Vagina (tissue), 2 donors: ENCODE data around the gene PRKAR1B.

Experiments used
- POLR2A ChIP-seq, 2 donors: fragments of 450-650 bp; IDR thresholded peaks; one replicate each; pipeline ENCODE4 v1.6.1; 2017; ENCODE audit warnings: antibody characterized with exemption in 2 of 2, mild to moderate bottlenecking in 2 of 2, moderate library complexity in 2 of 2
- TF ChIP-seq, protein P1 (sequence below), 3 experiments: fragments of 450-650 bp in 2 of 3; fragments of 200-600 bp in 1 of 3; sonication (generic) in 1 of 3; IDR thresholded peaks; one replicate each; pipeline ENCODE4 v1.5.1; 2017 to 2019; ENCODE audit warnings: antibody characterized with exemption in 3 of 3, mild to moderate bottlenecking in 2 of 3, moderate library complexity in 2 of 3

DNA sequence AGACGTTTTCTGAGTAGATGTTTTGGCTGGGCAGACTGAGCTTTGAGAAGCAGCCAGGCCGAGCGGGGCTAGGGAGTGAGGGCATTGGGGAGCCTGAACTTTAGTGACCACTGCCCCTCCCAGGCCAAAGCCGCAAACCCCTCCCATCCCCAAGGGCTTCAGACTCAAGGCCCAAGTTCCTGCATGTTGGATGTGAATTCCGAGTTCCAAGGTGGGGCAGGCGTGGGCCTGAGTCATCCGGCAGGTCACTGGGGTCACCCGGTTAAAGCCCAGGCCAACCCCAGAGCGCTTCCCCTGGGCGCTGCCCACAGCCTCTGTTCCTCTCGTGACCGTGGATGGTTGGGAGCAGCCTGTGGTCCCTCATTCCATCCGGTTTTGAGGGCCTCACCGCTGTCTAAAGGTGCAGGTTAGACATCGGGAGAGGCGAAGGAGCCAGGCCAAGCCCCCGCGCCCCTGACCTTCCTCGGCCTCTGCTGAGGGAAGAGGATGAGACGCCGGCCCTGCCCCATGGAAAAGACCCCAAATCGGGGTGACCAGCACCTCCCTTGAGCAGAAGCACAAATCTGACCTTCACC is 200.5 kb downstream of the PRKAR1B start:
- TF ChIP-seq, protein P1, sequence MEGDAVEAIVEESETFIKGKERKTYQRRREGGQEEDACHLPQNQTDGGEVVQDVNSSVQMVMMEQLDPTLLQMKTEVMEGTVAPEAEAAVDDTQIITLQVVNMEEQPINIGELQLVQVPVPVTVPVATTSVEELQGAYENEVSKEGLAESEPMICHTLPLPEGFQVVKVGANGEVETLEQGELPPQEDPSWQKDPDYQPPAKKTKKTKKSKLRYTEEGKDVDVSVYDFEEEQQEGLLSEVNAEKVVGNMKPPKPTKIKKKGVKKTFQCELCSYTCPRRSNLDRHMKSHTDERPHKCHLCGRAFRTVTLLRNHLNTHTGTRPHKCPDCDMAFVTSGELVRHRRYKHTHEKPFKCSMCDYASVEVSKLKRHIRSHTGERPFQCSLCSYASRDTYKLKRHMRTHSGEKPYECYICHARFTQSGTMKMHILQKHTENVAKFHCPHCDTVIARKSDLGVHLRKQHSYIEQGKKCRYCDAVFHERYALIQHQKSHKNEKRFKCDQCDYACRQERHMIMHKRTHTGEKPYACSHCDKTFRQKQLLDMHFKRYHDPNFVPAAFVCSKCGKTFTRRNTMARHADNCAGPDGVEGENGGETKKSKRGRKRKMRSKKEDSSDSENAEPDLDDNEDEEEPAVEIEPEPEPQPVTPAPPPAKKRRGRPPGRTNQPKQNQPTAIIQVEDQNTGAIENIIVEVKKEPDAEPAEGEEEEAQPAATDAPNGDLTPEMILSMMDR (IDR thresholded peaks at IDR 0.05), result no peak
- no peak for TF ChIP-seq POLR2A (IDR thresholded peaks at IDR 0.05)
